MCF 10A (cell line): ENCODE measurements around the gene PPP2R2C. TPM values are rescaled to one million over a fixed set of nuclear protein-coding genes. Genes with fewer than 3 reads are reported as not detected.

Source experiments
- Bru-seq: library from RNA; stranded (reverse); fragments of 400-500 nt; gene quantifications from one replicate; lab custom pipeline; 2021; lab: Mats Ljungman, UMichigan
- BruChase-seq, 2 experiments: library from RNA; stranded (reverse); fragments of 400-500 nt; gene quantifications; one replicate each; lab custom pipeline; 2021; lab: Mats Ljungman, UMichigan
- BruUV-seq: library from RNA; stranded (reverse); fragments of 400-500 nt; replicated peaks from 2 replicates; lab custom pipeline; 2021; lab: Mats Ljungman, UMichigan
- CTCF ChIA-PET: fragments of 300-600 bp; sonication (Branson Sonifier 250); formaldehyde crosslinking; extraction: SDS; loops from one replicate; lab custom pipeline; 2021; ENCODE audit warnings: antibody characterized with exemption, inconsistent platforms; lab: Yijun Ruan, JAX
- POLR2A ChIA-PET: fragments of 300-600, 350-650 bp; sonication (Branson Sonifier 250); formaldehyde crosslinking; extraction: SDS; loops from one replicate; lab custom pipeline; 2020; ENCODE audit warnings: antibody characterized with exemption, inconsistent platforms; lab: Yijun Ruan, JAX
- DNase-seq: peaks from one replicate; pipeline ENCODE4 v3.0.0-alpha.2; 2018; ENCODE audit not compliant: unreplicated experiment
- H3K27ac Mint-ChIP-seq: one replicate; pipeline ENCODE4 v1.8.0; 2022; ENCODE audit warnings: mild to moderate bottlenecking, low read depth, mixed read lengths; ENCODE audit not compliant: unreplicated experiment
- H3K27me3 Mint-ChIP-seq: one replicate; pipeline ENCODE4 v1.8.0; 2022; ENCODE audit warnings: mixed read lengths; ENCODE audit not compliant: insufficient read depth, unreplicated experiment
- H3K36me3 Mint-ChIP-seq: one replicate; pipeline ENCODE4 v1.8.0; 2022; ENCODE audit warnings: mild to moderate bottlenecking, moderate library complexity, mixed read lengths; ENCODE audit not compliant: insufficient read depth, unreplicated experiment
- H3K4me1 Mint-ChIP-seq: one replicate; pipeline ENCODE4 v1.8.0; 2022; ENCODE audit warnings: mixed read lengths; ENCODE audit not compliant: insufficient read depth, unreplicated experiment
- H3K4me3 Mint-ChIP-seq: one replicate; pipeline ENCODE4 v1.8.0; 2022; ENCODE audit warnings: mild to moderate bottlenecking, moderate library complexity, mixed read lengths; ENCODE audit not compliant: unreplicated experiment
- H3K9me3 Mint-ChIP-seq: one replicate; pipeline ENCODE4 v1.8.0; 2022; ENCODE audit warnings: mixed read lengths; ENCODE audit not compliant: unreplicated experiment
- CTCF ChIP-seq: fragments of 200-600 bp; IDR thresholded peaks from one replicate; pipeline ENCODE4 v1.8.0; 2022; ENCODE audit warnings: antibody characterized with exemption, mild to moderate bottlenecking; ENCODE audit not compliant: unreplicated experiment
- intact Hi-C: fragments of 100-400 bp; cut with micrococcal nuclease; formaldehyde crosslinking; loops from 2 replicates; pipeline ENCODE4 v1.14.1; 2022
- long read RNA-seq: library from polyadenylated mRNA; stranded (forward); transcript quantifications from one replicate; pipeline ENCODE4 v2.0.0, GENCODE V29; 2022
- total RNA-seq: library from RNA; stranded (reverse); gene quantifications from 2 replicates; pipeline ENCODE4 v1.2.3, GENCODE V29; 2022

PPP2R2C gene
- 3.6 and 7.5 TPM in 2 replicates for total RNA-seq
- Bru-seq, nascent RNA = percentile 33 among the genes with signal in this experiment
- BruChase-seq, experiment 1, labeled RNA remaining after a 6-hour chase = percentile 37 among the genes with signal in this experiment
- percentile 37 among the genes with signal in this experiment for BruChase-seq, experiment 2, labeled RNA remaining after a 2-hour chase
- long read RNA-seq, partial matches to known transcripts = 1 of 2 reads
- long read RNA-seq, other reads (novel, unspliced or antisense) = 0 of 2 reads

- intact Hi-C loops = loop anchor here (5.0 kb wide), 1 partner anchor 75 kb away; no protein-coding TSS in a partner anchor
- CTCF ChIA-PET = interaction anchor here (0.6 to 1.3 kb wide), 2 partner anchors 27 to 73 kb away, joined by 3 to 5 read pairs; no protein-coding TSS in a partner anchor
Measured at GRCh38 chr4:6472387-6473263, at the start of gene PPP2R2C. Gene PPP2R2C (minus strand): TSS chr4:6472614. CDS start chr4:6472229, 385 bp downstream.

DNA sequence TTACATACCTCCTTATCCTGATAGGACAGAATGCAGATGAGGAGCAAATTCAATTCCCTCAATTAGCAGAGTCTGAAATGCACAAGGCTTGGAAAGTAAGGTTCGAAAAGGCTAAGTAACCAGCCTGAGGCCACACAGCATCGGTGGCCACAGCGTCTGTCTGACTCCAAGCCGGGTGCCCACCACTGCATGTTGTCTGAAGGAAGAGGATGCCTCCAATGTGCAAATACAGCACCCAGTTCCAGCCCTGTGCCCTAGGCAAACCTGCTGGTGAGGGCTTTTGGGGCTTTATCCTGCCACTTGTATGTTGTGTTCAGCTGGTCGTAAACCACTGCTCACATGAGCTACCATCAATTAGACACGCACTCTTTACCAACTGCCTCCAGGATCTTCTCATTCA lies 48.6 kb upstream of the PPP2R2C start:
- H3K27ac Mint-ChIP-seq = no peak overlapping the region
- ChIA-PET POLR2A (no interaction called here), CTCF (interaction anchor here (0.6 to 0.8 kb wide), 2 partner anchors 26 to 96 kb away, joined by 3 to 4 read pairs; no protein-coding TSS in a partner anchor)
- H3K4me1 Mint-ChIP-seq = no peaks in the 10 kb centered on the region
- no peak for DNase-seq
- H3K9me3 Mint-ChIP-seq = no peaks in the 10 kb centered on the region
- no peak for TF ChIP-seq CTCF
- H3K27me3 Mint-ChIP-seq = no peaks in the 10 kb centered on the region
- intact Hi-C loops = no loop called here
- no peak overlapping the region for H3K4me3 Mint-ChIP-seq
- H3K36me3 Mint-ChIP-seq = no peaks in the 10 kb centered on the region
- no TSS peak for BruUV-seq

More at GRCh38 chr4:6472387-6473263, at the start of gene PPP2R2C:
- Mint-ChIP-seq H3K36me3 (no peaks in the 10 kb centered on the region), H3K9me3 (no peaks in the 10 kb centered on the region), H3K27ac (no peak within 1 kb of the TSS), H3K4me3 (peak within 1 kb of the TSS; percentile 60), H3K27me3 (peaks cover 16% of the 10 kb centered on the region), H3K4me1 (no peaks in the 10 kb centered on the region)
- POLR2A ChIA-PET = no interaction called here
- peak; percentile 26 for DNase-seq
- no peak for TF ChIP-seq CTCF
- no TSS peak for BruUV-seq

- intact Hi-C loops = no loop called here
- Mint-ChIP-seq H3K36me3 (no peaks in the 10 kb centered on the region), H3K27me3 (no peaks in the 10 kb centered on the region), H3K4me3 (no peak overlapping the region), H3K27ac (no peak overlapping the region), H3K4me1 (no peaks in the 10 kb centered on the region), H3K9me3 (no peaks in the 10 kb centered on the region)
- POLR2A ChIA-PET = no interaction called here
- BruUV-seq = no TSS peak
- no peak for TF ChIP-seq CTCF
- CTCF ChIA-PET = no interaction called here
- DNase-seq = no peak
Measured at GRCh38 chr4:6520051-6520636, 47.7 kb upstream of the PPP2R2C start.

DNA sequence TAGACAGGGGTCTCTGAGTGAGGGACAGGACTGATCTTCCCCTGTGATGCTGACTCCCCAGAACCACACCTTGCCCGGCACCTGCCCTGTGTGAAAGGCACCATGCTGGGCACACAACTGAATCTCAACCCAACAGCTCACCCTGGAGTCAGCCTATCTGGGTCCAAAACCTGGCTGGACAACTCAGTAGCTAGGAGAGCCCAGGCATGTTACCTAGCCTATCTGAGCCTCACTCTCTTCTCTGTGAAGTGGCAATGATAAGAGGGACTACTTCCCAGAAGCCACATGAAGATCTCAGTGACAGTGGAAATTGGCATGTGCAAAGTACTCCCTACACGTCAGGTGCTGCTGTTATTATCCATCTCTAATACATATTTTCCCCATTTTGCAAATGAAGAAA lies 44.8 kb upstream of the PPP2R2C start:
- Mint-ChIP-seq H3K4me1 (no peaks in the 10 kb centered on the region), H3K36me3 (no peaks in the 10 kb centered on the region), H3K27ac (no peak overlapping the region), H3K27me3 (no peaks in the 10 kb centered on the region), H3K9me3 (no peaks in the 10 kb centered on the region), H3K4me3 (no peak overlapping the region)
- ChIA-PET CTCF (interaction anchor here (0.5 kb wide), 1 partner anchor 27 kb away, joined by 3 read pairs; no protein-coding TSS in a partner anchor), POLR2A (interaction anchor here (0.6 kb wide), 1 partner anchor 16 kb away, joined by 3 read pairs; no protein-coding TSS in a partner anchor)
- TF ChIP-seq CTCF = no peak
- no peak for DNase-seq
- no TSS peak for BruUV-seq
- intact Hi-C loops = no loop called here
